GM10266 (cell line): ENCODE results near the gene AFG3L2.

Experiments used
- DNase-seq: peaks from one replicate; pipeline ENCODE4 v3.0.0; 2012; ENCODE audit errors: extremely low spot score
- CTCF ChIP-seq: IDR thresholded peaks from 2 replicates; pipeline ENCODE4 v1.5.1; 2012; ENCODE audit warnings: mild to moderate bottlenecking, low read depth; ENCODE audit not compliant: control insufficient read depth, insufficient read depth; ENCODE audit errors: missing control alignments

The AFG3L2 gene

GRCh38 chr18:12299862-12300261, 77.2 kb downstream of the AFG3L2 start:
- TF ChIP-seq CTCF, result no peak
- DNase-seq, result no peak

GRCh38 chr18:12296457-12296856, 80.6 kb downstream of the AFG3L2 start:
- no peak for TF ChIP-seq CTCF
- no peak for DNase-seq

- TF ChIP-seq CTCF, result no peak
- no peak for DNase-seq
Measured at GRCh38 chr18:12296087-12296403, 81.0 kb downstream of the AFG3L2 start.

GRCh38 chr18:12295389-12296086, 81.5 kb downstream of the AFG3L2 start:
- no peak for DNase-seq
- TF ChIP-seq CTCF, result no peak

- no peak for TF ChIP-seq CTCF
- no peak for DNase-seq
Measured at GRCh38 chr18:12293831-12294230, 83.2 kb downstream of the AFG3L2 start.

- TF ChIP-seq CTCF, result no peak
- DNase-seq, result no peak
Measured at GRCh38 chr18:12291690-12292089, 85.3 kb downstream of the AFG3L2 start.

- TF ChIP-seq CTCF, result no peak
- DNase-seq, result no peak
Measured at GRCh38 chr18:12291161-12291560, 85.9 kb downstream of the AFG3L2 start.
